Lung (tissue), 12 donors: Measurements from ENCODE around the gene ZNF232. TPM values are rescaled to one million over a fixed set of nuclear protein-coding genes. Genes with fewer than 3 reads are reported as not detected.

Experiments used
- ATAC-seq: fragments of 200-7000 bp; cut with Tn5 transposase; one replicate; pipeline ENCODE4 v1.9.1; 2020; ENCODE audit warnings: moderate number of reproducible peaks; ENCODE audit not compliant: insufficient read depth, low FRiP score
- DNase-seq, 3 donors: peaks; one replicate each; pipeline ENCODE4 v3.0.0-alpha.2; 2013 to 2017
- H3K27ac ChIP-seq, 2 donors: one replicate each; pipeline ENCODE4 v1.5.1; 2013; ENCODE audit warnings: mild to moderate bottlenecking in 2 of 2, moderate library complexity in 2 of 2, control low read depth in 1 of 2, inconsistent platforms in 1 of 2, low read depth in 1 of 2, low read length in 1 of 2
- H3K27me3 ChIP-seq, 3 donors: one replicate each; pipeline ENCODE4 v1.5.1; 2013; ENCODE audit warnings: low read length in 2 of 3; ENCODE audit not compliant: control insufficient read depth in 3 of 3, insufficient read depth in 3 of 3
- H3K36me3 ChIP-seq, 4 donors: one replicate each; pipeline ENCODE4 v1.5.1; 2013; ENCODE audit warnings: low read length in 4 of 4, mild to moderate bottlenecking in 1 of 4, moderate library complexity in 1 of 4; ENCODE audit not compliant: control insufficient read depth in 4 of 4, insufficient read depth in 4 of 4
- H3K4me1 ChIP-seq, 5 donors: one replicate each; pipeline ENCODE4 v1.5.1; 2013; ENCODE audit warnings: low read length in 5 of 5, mild to moderate bottlenecking in 2 of 5, moderate library complexity in 1 of 5; ENCODE audit not compliant: control insufficient read depth in 5 of 5, insufficient read depth in 5 of 5
- H3K4me3 ChIP-seq: one replicate; pipeline ENCODE4 v1.5.1; 2013; ENCODE audit warnings: mild to moderate bottlenecking, control low read depth, moderate library complexity
- H3K9ac ChIP-seq, 2 donors: one replicate each; pipeline ENCODE4 v1.5.1; 2013; ENCODE audit warnings: low read length in 2 of 2, control low read depth in 1 of 2; ENCODE audit not compliant: insufficient read depth in 1 of 2
- H3K9me3 ChIP-seq, 4 donors: one replicate each; pipeline ENCODE4 v1.5.1; 2013; ENCODE audit warnings: low read length in 3 of 4, mild to moderate bottlenecking in 1 of 4, moderate library complexity in 1 of 4; ENCODE audit not compliant: control insufficient read depth in 4 of 4, insufficient read depth in 3 of 4
- CTCF ChIP-seq: IDR thresholded peaks from 2 replicates; pipeline ENCODE4 v1.5.1; 2012; ENCODE audit warnings: mild to moderate bottlenecking; ENCODE audit errors: control extremely low read depth, extremely low read depth
- WGBS, 2 donors: extraction: QIAGEN DNeasy Blood & Tissue Kit; methylation state at CpG; one replicate each; pipeline ENCODE4 v1.1.7; 2013; 5-methylcytosine and 5-hydroxymethylcytosine counted together
- polyA plus RNA-seq, 2 donors: library from polyadenylated mRNA; stranded (reverse); fragments of 200-250 nt; gene quantifications; one replicate each; pipeline ENCODE4 v1.2.1, GENCODE V29; 2013
- total RNA-seq, 2 donors: library from RNA; depleted of rRNA in 1 of 2; stranded (reverse); fragments of >200 nt in 1 of 2; gene quantifications; one replicate each; pipeline ENCODE4 v1.2.1, GENCODE V29; 2014 to 2021
- donor health status: control.
- donor health status: control.
- donor health status: Bipolar disorder and iron deficiency.
- donor health status: healthy.
- donor health status: DM: yes; HTN: yes; CAD: no.

The ZNF232 gene
- total and polyA plus RNA-seq, 4 donors = 6.8 to 14.1 (median 9.5) TPM

GRCh38 chr17:5099271-5099670, 12.4 kb downstream of the ZNF232 start:
- Histone ChIP-seq H3K9me3 (peaks cover 0 to 18% (median 8%) of the 10 kb centered on the region in 4 donors), H3K4me3 (no peak overlapping the region), H3K9ac (no peak overlapping the region), H3K4me1 (peaks cover 0 to 7% (median 3%) of the 10 kb centered on the region in 5 donors), H3K27ac (no peak overlapping the region), H3K36me3 (no peaks in the 10 kb centered on the region), H3K27me3 (no peaks in the 10 kb centered on the region)
- no peak for TF ChIP-seq CTCF
- WGBS, 2 donors = 84 to 94% methylated on average over 5 of the region's 5 CpGs
- no peak for ATAC-seq
- no peak for DNase-seq

GRCh38 chr17:5097101-5097834, 14.4 kb downstream of the ZNF232 start:
- H3K9ac ChIP-seq = peak overlapping the region in 1 of 2 donors; percentile 63
- H3K27ac ChIP-seq = peak overlapping the region; percentile 68 to 82
- TF ChIP-seq CTCF = no peak
- peak overlapping the region; percentile 69 for H3K4me3 ChIP-seq
- 1 to 3% methylated on average over 63 of the region's 63 CpGs for WGBS, 2 donors
- DNase-seq (peak; percentile 85 to 91 (median 88)), ATAC-seq (no peak)
- no peaks in the 10 kb centered on the region for H3K27me3 ChIP-seq
- H3K4me1 ChIP-seq = peaks cover 0 to 5% (median 3%) of the 10 kb centered on the region in 5 donors
- peaks cover 0 to 36% (median 24%) of the 10 kb centered on the region in 4 donors for H3K9me3 ChIP-seq
- H3K36me3 ChIP-seq = peaks cover 0 to 15% (median 8%) of the 10 kb centered on the region in 4 donors

GRCh38 chr17:5096731-5097100, 15.0 kb downstream of the ZNF232 start:
- TF ChIP-seq CTCF = no peak
- no peak for ATAC-seq
- H3K27ac ChIP-seq = peak overlapping the region; percentile 68 to 82
- WGBS, 2 donors = 7 to 13% methylated on average over 7 of the region's 7 CpGs
- no peaks in the 10 kb centered on the region for H3K27me3 ChIP-seq
- H3K36me3 ChIP-seq = peaks cover 2 to 20% (median 13%) of the 10 kb centered on the region in 4 donors
- peak overlapping the region in 1 of 2 donors; percentile 58 for H3K9ac ChIP-seq
- H3K9me3 ChIP-seq = peaks cover 5 to 42% (median 27%) of the 10 kb centered on the region in 4 donors
- no peak for DNase-seq
- H3K4me3 ChIP-seq = peak overlapping the region; percentile 69
- peaks cover 0 to 5% (median 3%) of the 10 kb centered on the region in 5 donors for H3K4me1 ChIP-seq
